ENCODE measurements around the gene GNAQ. TPM values are rescaled to one million over a fixed set of nuclear protein-coding genes. Genes with fewer than 3 reads are reported as not detected.

Gene GNAQ
- total RNA-seq, 3 donors from 2014 or later (not counting 1 experiment from before 2014, with no cell fraction given), result 17.8 to 51.6 (median 24.5) TPM

DNA sequence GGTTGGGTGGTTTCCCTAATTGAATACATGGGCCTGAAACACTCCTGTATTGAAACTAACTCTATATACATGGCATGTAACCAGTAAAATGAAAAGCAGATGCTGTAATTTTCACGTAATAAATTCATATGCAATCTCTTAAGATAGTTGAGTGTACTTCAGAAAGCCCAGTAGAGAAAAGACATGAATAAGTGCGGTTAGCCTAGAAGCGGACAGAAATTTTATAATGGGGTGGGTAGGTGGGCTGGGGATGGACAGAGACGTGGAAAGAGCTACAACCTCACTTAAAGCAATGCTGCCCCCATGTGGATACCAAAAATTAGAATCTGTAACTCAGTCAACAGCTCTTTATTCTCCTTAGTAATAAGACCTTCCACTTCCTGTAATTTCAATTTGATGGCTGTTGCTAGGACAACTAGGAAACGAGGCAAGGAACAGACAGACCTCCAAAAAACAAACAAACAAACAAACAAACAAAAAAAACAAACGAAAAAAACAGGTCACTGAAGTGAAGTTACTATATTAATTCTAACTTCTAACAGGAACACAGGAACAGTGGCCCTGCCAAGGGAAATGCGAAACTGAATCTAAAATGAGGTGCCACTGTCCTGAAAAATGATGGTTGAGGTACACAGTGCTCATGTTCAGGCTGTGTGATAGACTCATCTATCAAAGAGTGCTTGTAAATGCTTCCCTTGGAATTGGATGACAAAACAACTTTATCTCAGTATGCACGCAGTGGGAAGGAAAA lies 280.1 kb downstream of the GNAQ start:
- intact Hi-C loops (cut with micrococcal nuclease), result loop anchor here (10.0 kb wide), 1 partner anchor 283 kb away; the partner anchor contains the start of gene GNAQ
- Mint-ChIP-seq H3K36me3 (no peaks in the 10 kb centered on the region), H3K4me3 (no peak overlapping the region), H3K4me1 (peaks cover 8% of the 10 kb centered on the region in 2 donors), H3K27ac (no peak overlapping the region), H3K9me3 (no peaks in the 10 kb centered on the region), H3K27me3 (ENCODE audit: low read depth in 2 of 2) (no peaks in the 10 kb centered on the region)
- H3K4me1 ChIP-seq (ENCODE audit: control insufficient read depth, insufficient read depth, low read length), result no peaks in the 10 kb centered on the region
- WGBS (ENCODE audit: insufficient coverage), result 57% methylated on average over 7 of the region's 8 CpGs
- H3K27me3 ChIP-seq (ENCODE audit: control insufficient read depth, insufficient read depth, low read length), result no peaks in the 10 kb centered on the region
- TF ChIP-seq, protein P1, sequence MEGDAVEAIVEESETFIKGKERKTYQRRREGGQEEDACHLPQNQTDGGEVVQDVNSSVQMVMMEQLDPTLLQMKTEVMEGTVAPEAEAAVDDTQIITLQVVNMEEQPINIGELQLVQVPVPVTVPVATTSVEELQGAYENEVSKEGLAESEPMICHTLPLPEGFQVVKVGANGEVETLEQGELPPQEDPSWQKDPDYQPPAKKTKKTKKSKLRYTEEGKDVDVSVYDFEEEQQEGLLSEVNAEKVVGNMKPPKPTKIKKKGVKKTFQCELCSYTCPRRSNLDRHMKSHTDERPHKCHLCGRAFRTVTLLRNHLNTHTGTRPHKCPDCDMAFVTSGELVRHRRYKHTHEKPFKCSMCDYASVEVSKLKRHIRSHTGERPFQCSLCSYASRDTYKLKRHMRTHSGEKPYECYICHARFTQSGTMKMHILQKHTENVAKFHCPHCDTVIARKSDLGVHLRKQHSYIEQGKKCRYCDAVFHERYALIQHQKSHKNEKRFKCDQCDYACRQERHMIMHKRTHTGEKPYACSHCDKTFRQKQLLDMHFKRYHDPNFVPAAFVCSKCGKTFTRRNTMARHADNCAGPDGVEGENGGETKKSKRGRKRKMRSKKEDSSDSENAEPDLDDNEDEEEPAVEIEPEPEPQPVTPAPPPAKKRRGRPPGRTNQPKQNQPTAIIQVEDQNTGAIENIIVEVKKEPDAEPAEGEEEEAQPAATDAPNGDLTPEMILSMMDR (IDR thresholded peaks at IDR 0.05), result no peak
- ATAC-seq (peak in 2 of 3 donors; percentile 42 to 48), DNase-seq (peak in 1 of 2 donors; percentile 46)
- no peak overlapping the region for H3K27ac ChIP-seq (ENCODE audit: low read length)
- H3K36me3 ChIP-seq (ENCODE audit: control insufficient read depth, insufficient read depth, low read length), result no peaks in the 10 kb centered on the region
- no peak overlapping the region for H3K4me3 ChIP-seq (ENCODE audit: low read length)
- H3K9me3 ChIP-seq (ENCODE audit: control insufficient read depth, insufficient read depth, low read length), result no peaks in the 10 kb centered on the region

DNA sequence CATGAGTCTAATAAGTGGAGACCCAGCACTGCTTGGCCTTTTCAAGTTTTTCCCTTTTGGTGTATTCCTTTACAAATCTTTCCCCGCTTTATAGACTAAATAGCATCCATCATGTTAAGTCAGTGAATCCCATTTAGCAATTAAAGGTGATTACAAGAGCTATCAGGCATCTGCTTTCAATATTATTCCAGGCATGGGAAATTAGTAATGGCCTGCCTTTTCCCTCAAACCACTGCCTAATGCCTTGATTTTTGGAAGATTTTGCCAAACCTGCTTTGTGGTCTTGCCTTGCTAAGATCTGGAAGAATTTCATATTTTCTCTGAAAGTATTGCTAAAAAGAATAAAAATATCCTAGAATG lies 280.6 kb downstream of the GNAQ start:
- Histone ChIP-seq H3K4me3 (ENCODE audit: low read length) (no peak overlapping the region), H3K4me1 (ENCODE audit: control insufficient read depth, insufficient read depth, low read length) (no peaks in the 10 kb centered on the region), H3K27me3 (ENCODE audit: control insufficient read depth, insufficient read depth, low read length) (no peaks in the 10 kb centered on the region), H3K27ac (ENCODE audit: low read length) (no peak overlapping the region), H3K9me3 (ENCODE audit: control insufficient read depth, insufficient read depth, low read length) (no peaks in the 10 kb centered on the region), H3K36me3 (ENCODE audit: control insufficient read depth, insufficient read depth, low read length) (no peaks in the 10 kb centered on the region)
- Mint-ChIP-seq H3K27ac (peak overlapping the region in 1 of 2 donors; percentile 14), H3K36me3 (no peaks in the 10 kb centered on the region), H3K4me1 (peaks cover 8% of the 10 kb centered on the region in 2 donors), H3K27me3 (ENCODE audit: low read depth in 2 of 2) (no peaks in the 10 kb centered on the region), H3K9me3 (no peaks in the 10 kb centered on the region), H3K4me3 (no peak overlapping the region)
- ATAC-seq, result no peak
- intact Hi-C loops (cut with micrococcal nuclease), result loop anchor here (10.0 kb wide), 1 partner anchor 284 kb away; the partner anchor contains the start of gene GNAQ
- TF ChIP-seq, protein P1 (IDR thresholded peaks at IDR 0.05), result no peak
- 100% methylated on average over 1 of the region's 1 CpG for WGBS (ENCODE audit: insufficient coverage)
- no peak for DNase-seq

DNA sequence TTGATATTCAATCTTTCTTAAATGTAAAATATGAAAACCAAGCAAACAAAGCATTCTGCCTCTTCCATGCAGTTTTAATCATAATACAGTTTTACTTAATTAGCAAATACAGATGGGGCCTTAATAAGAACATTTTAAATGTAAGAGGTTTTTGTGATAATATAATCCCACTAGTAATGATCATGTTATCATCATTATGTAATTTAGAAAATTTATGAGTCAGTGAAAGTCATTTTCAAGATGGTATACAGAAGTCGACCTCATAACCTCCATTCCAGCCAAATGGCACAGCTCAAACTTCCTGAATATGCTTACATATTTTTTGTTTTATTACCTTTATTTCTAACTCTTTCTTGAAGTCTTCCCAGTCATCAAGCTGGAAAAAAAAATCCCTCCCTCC lies 281.3 kb downstream of the GNAQ start:
- Mint-ChIP-seq H3K36me3 (no peaks in the 10 kb centered on the region), H3K9me3 (no peaks in the 10 kb centered on the region), H3K4me3 (no peak overlapping the region), H3K27me3 (ENCODE audit: low read depth in 2 of 2) (no peaks in the 10 kb centered on the region), H3K4me1 (peaks cover 8 to 9% of the 10 kb centered on the region in 2 donors), H3K27ac (peak overlapping the region in 1 of 2 donors; percentile 14)
- TF ChIP-seq, protein P1 (IDR thresholded peaks at IDR 0.05), result no peak
- H3K27me3 ChIP-seq (ENCODE audit: control insufficient read depth, insufficient read depth, low read length), result no peaks in the 10 kb centered on the region
- H3K27ac ChIP-seq (ENCODE audit: low read length), result no peak overlapping the region
- no peaks in the 10 kb centered on the region for H3K36me3 ChIP-seq (ENCODE audit: control insufficient read depth, insufficient read depth, low read length)
- no peak overlapping the region for H3K4me3 ChIP-seq (ENCODE audit: low read length)
- no peaks in the 10 kb centered on the region for H3K9me3 ChIP-seq (ENCODE audit: control insufficient read depth, insufficient read depth, low read length)
- intact Hi-C loops (cut with micrococcal nuclease), result loop anchor here (10.0 kb wide), 1 partner anchor 285 kb away; the partner anchor contains the start of gene GNAQ
- 58% methylated on average over 1 of the region's 1 CpG for WGBS (ENCODE audit: insufficient coverage)
- ATAC-seq (no peak), DNase-seq (no peak)
- no peaks in the 10 kb centered on the region for H3K4me1 ChIP-seq (ENCODE audit: control insufficient read depth, insufficient read depth, low read length)

Measured in natural killer cell (primary cell).